ENCODE measurements around the gene SLC5A10.
A peak's percentile ranks its signal among the peaks of the same experiment; 100 is the strongest.
"Not testable (repeated sequence)": the region's sequence is repeated elsewhere in the genome, so short reads cannot be mapped to it uniquely, and the experiment has no call there.

Gene SLC5A10

DNA sequence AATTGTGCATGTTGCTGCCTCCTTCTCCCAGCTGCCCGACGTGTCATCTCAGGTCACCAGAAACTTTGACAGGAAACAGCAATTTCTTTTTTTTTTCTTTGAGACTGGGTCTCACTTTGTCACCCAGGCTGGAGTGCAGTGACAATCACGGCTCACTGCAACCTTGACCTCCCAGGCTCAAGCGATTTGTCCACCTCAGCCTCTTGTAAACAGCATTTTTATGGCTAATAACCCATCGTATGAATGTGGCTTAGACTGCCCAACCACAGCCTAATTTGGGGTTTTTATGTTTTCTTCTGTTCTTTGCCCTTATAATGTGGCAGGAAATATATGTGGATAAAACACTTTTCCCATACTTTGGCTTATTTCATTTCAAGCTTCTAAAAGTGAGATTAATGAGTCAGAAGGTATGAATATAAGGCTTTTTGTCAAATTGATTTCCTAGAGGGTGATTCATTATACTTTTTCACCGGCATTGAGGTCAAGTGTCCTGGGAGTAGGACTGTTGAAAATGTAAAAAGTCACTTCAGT lies 31.0 kb upstream of the SLC5A10 start:
- peaks cover 0 to 13% (median 5%) of the 10 kb centered on the region in 11 experiments; a peak in 7 of 22 replicates for H4K20me1 ChIP-seq
- peak overlapping the region in 6 of 11 experiments; percentile 4 to 51 (median 26); a peak in 8 of 22 replicates for H3K9ac ChIP-seq
- H3K36me3 ChIP-seq = peaks cover 31 to 63% (median 53%) of the 10 kb centered on the region in 11 experiments
- H3K27me3 ChIP-seq = no peaks in the 10 kb centered on the region
- H3K27ac ChIP-seq = peak overlapping the region in 7 of 11 experiments; percentile 8 to 51 (median 24); a peak in 8 of 22 replicates
- no peak for TF ChIP-seq Cebpa-rat (IDR thresholded peaks at IDR 0.05)
- H3K4me1 ChIP-seq = peaks cover 46 to 57% (median 53%) of the 10 kb centered on the region in 10 experiments
- peak overlapping the region; percentile 38 to 79 (median 69) for H3K4me2 ChIP-seq
- H3K9me3 ChIP-seq (replicated peaks in 1 of 11) = no peaks in the 10 kb centered on the region
- H3K4me3 ChIP-seq = no peak overlapping the region

DNA sequence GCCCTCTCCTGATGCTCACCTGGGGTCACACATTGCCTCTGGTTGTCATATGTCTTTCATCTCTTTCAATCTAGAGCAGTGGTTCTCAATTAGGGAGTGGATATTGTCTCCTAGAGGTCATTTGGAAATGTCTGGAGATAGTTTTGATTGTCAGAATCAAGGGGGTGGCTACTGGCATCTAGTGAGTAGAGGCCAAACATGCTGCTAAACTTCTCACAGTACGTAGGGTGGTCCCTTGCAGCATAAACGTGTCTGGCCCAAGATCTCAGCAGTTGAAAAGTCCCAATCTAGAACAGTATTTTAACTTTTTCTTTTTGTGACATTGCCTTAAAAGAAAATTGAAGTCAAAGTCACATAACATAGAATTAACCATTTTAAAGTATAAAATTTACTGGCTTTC lies 30.5 kb upstream of the SLC5A10 start:
- no peak for TF ChIP-seq Cebpa-rat (IDR thresholded peaks at IDR 0.05)
- no peak overlapping the region for H3K4me3 ChIP-seq
- peak overlapping the region; percentile 38 to 79 (median 69); a peak in 21 of 22 replicates for H3K4me2 ChIP-seq
- peak overlapping the region in 3 of 11 experiments; percentile 20 to 51 (median 33); a peak in 4 of 22 replicates for H3K9ac ChIP-seq
- H4K20me1 ChIP-seq = peaks cover 0 to 13% (median 5%) of the 10 kb centered on the region in 11 experiments; a peak in 7 of 22 replicates
- peaks cover 29 to 63% (median 53%) of the 10 kb centered on the region in 11 experiments for H3K36me3 ChIP-seq
- H3K4me1 ChIP-seq = peaks cover 48 to 60% (median 54%) of the 10 kb centered on the region in 10 experiments
- no peaks in the 10 kb centered on the region for H3K27me3 ChIP-seq
- H3K27ac ChIP-seq = peak overlapping the region in 6 of 11 experiments; percentile 8 to 29 (median 21); a peak in 7 of 22 replicates
- no peaks in the 10 kb centered on the region for H3K9me3 ChIP-seq (replicated peaks in 1 of 11)

DNA sequence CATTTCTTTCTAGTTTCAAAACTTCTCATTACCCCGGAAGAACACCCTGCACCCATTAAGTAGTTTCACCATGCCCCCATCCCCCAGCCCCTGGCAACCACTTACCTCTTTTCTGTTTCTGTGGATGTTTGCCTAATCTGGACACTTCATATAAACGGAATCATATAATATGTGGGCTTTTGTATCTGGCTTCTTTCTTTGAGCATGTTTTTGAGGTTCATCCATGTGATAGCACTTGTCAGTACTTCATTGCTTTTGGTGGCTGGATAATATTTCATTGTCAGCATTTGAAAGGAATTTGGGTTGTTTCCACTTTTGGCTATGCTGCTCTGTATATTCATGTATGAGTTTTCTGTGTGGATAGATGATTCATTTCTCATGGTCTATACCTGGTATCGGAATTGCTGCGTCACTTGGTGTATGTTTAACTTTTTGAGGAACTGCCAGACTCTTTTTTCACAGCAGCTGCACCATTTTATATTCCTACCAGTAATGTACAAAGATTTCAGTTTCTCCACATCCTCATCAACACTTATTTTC lies 30.0 kb upstream of the SLC5A10 start:
- H3K27me3 ChIP-seq = no peaks in the 10 kb centered on the region
- peaks cover 0 to 13% (median 5%) of the 10 kb centered on the region in 11 experiments; a peak in 7 of 22 replicates for H4K20me1 ChIP-seq
- no peak overlapping the region for H3K4me3 ChIP-seq
- peak overlapping the region in 5 of 11 experiments; percentile 8 to 29 (median 24); a peak in 5 of 22 replicates for H3K27ac ChIP-seq
- no peak for TF ChIP-seq Cebpa-rat (IDR thresholded peaks at IDR 0.05)
- H3K9ac ChIP-seq = peak overlapping the region in 1 of 11 experiments; percentile 33; a peak in 1 of 22 replicates
- H3K4me1 ChIP-seq = peaks cover 46 to 58% (median 52%) of the 10 kb centered on the region in 10 experiments
- peak overlapping the region; percentile 37 to 79 (median 69); a peak in 21 of 22 replicates for H3K4me2 ChIP-seq
- peaks cover 30 to 64% (median 53%) of the 10 kb centered on the region in 11 experiments for H3K36me3 ChIP-seq
- no peaks in the 10 kb centered on the region for H3K9me3 ChIP-seq (replicated peaks in 1 of 11)

DNA sequence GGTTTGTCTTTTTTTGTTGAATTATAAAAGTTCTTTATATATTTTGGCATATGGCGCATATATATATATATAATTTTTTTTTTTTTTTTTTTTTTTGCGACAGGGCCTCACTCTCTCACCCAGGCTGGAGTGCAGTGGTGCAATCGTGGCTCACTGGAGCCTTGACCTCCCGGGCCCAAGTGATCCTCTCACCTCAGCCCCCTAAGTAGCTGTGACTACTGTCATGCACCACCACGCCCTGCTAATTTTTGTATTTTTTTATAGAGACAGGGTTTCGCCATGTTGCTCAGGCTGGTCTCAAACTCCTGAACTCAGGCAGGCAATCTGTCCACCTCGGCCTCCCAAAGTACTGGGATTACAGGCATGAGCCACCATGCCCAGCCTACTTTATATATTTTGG lies 29.4 kb upstream of the SLC5A10 start:
- peaks cover 36 to 68% (median 56%) of the 10 kb centered on the region in 11 experiments for H3K36me3 ChIP-seq
- peak overlapping the region; percentile 15 to 79 (median 66); a peak in 14 of 22 replicates for H3K4me2 ChIP-seq
- not testable (repeated sequence) for H3K9me3 ChIP-seq (replicated peaks in 1 of 11); H3K27me3 ChIP-seq; H3K4me3 ChIP-seq; H3K9ac ChIP-seq
- peak overlapping the region in 2 of 11 experiments; percentile 24 to 27; a peak in 2 of 22 replicates for H3K27ac ChIP-seq
- H3K4me1 ChIP-seq = peaks cover 41 to 52% (median 46%) of the 10 kb centered on the region in 10 experiments
- peaks cover 0 to 13% (median 5%) of the 10 kb centered on the region in 11 experiments; a peak in 7 of 22 replicates for H4K20me1 ChIP-seq

DNA sequence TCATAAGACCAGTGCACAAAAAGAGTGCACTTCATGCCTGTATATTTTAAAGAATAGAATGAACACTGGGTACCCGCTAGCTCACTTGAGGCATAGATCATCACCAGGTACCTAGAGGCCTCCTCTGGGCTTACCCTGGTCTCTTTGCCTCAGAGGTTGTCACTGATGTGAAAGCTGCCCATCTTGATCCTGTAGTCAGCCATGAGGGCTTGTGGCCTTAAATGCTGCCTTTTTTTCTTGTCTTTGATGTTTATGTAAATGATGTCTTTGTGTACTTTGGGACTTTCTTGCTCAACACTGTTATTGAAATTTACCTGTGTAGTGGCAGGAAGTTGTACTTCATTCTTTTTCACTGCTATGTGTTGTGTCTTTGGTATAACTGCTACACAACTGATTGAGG lies 26.8 kb upstream of the SLC5A10 start:
- no peaks in the 10 kb centered on the region for H3K9me3 ChIP-seq (replicated peaks in 1 of 11)
- peaks cover 55 to 71% (median 66%) of the 10 kb centered on the region in 11 experiments for H3K36me3 ChIP-seq
- TF ChIP-seq Cebpa-rat (IDR thresholded peaks at IDR 0.05) = no peak
- no peak overlapping the region for H3K4me2 ChIP-seq
- H3K27me3 ChIP-seq = no peaks in the 10 kb centered on the region
- H4K20me1 ChIP-seq = peaks cover 0 to 5% (median 0%) of the 10 kb centered on the region in 11 experiments; a peak in 3 of 22 replicates
- no peak overlapping the region for H3K4me3 ChIP-seq
- H3K9ac ChIP-seq = no peak overlapping the region
- peaks cover 23 to 35% (median 30%) of the 10 kb centered on the region in 10 experiments for H3K4me1 ChIP-seq
- H3K27ac ChIP-seq = no peak overlapping the region

DNA sequence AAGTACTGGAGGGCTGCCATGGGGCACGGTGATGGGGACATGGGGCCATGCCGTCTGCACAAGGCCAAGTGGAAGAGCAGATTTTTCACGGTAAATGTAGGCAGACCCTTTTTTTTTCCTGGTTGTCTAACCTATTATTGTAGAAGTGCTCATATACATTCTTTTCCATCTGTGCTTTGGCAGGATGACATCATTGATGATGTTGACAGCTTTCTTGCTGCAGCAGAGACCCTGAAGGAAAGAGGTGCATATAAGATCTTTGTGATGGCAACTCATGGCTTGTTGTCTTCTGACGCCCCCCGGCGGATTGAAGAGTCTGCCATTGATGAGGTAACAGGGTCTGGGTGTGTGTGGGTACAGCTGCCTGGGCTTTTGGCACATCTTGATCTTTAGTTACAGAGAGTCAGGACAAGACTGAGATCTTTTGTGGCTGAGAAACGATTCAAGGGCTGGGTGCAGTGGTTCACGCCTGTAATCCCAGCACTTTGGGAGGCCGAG lies 23.3 kb upstream of the SLC5A10 start:
- H3K4me3 ChIP-seq = no peak overlapping the region
- H3K4me2 ChIP-seq = no peak overlapping the region
- H3K27ac ChIP-seq = no peak overlapping the region
- no peaks in the 10 kb centered on the region; a peak in 1 of 22 replicates for H4K20me1 ChIP-seq
- no peaks in the 10 kb centered on the region for H3K9me3 ChIP-seq (replicated peaks in 1 of 11)
- peaks cover 67 to 88% (median 77%) of the 10 kb centered on the region in 11 experiments for H3K36me3 ChIP-seq
- peaks cover 15 to 29% (median 24%) of the 10 kb centered on the region in 10 experiments for H3K4me1 ChIP-seq
- no peak for TF ChIP-seq Cebpa-rat (IDR thresholded peaks at IDR 0.05)
- H3K9ac ChIP-seq = no peak overlapping the region
- H3K27me3 ChIP-seq = no peaks in the 10 kb centered on the region

DNA sequence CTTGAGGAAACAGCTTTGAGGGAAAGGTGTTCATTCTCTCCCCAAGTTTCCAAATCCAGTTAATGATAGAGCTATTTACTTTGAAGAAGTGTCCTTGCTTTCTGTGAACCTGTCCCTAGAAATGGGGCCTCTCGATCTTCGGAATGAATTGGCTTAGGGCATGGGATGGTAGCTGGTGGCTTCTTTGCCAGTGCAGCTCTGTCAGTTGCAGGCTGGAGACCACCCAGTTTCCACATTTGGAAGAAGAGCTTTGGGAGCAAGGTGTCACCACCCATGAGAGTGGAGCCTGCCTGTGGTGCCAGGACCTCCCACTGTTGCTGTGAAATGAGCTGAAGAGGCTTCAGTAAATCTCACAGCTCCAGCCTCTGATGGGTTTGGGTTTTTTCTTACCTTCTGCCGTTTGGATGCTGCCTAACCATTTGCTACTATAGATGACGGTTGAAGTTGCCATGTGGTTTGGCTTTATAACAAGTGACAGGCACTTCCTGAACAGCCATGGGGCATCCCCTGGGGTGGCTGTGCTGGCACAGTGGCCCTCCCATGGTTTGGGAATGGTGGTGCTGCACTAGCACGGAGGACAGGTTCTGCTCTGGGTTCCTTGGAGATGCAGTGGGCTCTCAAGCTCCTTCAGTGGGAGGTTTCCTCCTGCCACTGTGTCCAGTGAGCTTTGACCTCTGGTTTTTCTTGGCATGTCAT lies 19.5 kb upstream of the SLC5A10 start:
- TF ChIP-seq Cebpa-rat (IDR thresholded peaks at IDR 0.05) = no peak
- Histone ChIP-seq H3K9ac (no peak overlapping the region), H4K20me1 (no peaks in the 10 kb centered on the region; a peak in 1 of 22 replicates)

DNA sequence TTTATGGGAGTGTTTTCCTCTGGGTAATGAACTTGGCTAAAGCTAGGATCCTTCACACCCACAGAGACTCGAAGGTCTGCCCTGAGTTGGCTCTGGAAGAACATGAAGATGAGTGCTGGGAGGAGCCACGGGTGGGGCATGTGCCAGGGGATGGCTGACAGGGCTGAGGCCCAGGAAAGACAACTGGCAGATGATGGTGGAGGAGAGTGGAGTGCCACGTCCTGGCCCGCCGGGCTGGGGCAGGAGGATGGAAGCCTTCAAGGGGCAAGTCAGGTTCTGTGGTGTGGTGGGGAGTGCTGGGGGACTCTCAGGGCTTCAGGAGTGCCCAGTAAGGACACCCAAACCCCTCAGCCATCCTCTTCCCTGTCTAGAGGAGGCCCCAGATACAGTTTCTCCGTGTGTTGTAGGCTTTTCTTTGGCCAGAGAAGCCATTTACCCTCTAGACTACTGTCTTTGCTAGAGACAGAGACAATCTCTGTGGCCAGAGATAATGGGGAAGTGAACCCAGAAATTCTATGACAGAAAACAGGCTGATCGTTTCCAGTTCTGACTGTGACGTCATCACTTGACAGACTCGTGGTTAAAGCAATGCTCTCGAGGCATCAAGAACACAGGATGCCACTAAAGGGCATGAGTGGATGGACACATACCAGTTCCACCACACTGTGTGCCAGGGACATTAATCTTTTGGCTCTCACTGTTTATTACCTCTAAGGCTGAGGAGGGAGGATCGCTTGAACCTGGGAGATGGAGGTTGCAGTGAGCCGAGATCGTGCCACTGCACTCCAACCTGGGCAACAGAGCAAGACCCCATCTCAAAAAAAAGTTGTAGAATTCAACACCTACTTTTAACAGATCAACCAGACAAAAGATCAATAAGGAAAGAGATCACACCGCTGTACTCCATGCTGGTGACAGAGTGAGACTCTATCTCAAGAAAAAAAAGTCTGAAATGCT lies 18.6 kb upstream of the SLC5A10 start:
- Histone ChIP-seq H3K4me3 (no peak overlapping the region), H3K27me3 (no peaks in the 10 kb centered on the region), H3K9ac (no peak overlapping the region), H3K27ac (0 out of 22 replicates have a peak overlapping the region, but pooled peaks of 1 of the 11 experiments have one; percentile 2), H3K4me1 (peaks cover 15 to 20% (median 19%) of the 10 kb centered on the region in 10 experiments), H3K9me3 (replicated peaks in 1 of 11) (no peaks in the 10 kb centered on the region), H3K4me2 (peak overlapping the region; percentile 47 to 79 (median 63); a peak in 21 of 22 replicates), H3K36me3 (peaks cover 30 to 42% (median 36%) of the 10 kb centered on the region in 11 experiments), H4K20me1 (no peaks in the 10 kb centered on the region; a peak in 1 of 22 replicates)
- no peak for TF ChIP-seq Cebpa-rat (IDR thresholded peaks at IDR 0.05)

More for the DNA sequence above, 19.5 kb upstream of the SLC5A10 start:
- Histone ChIP-seq H3K4me3 (no peak overlapping the region), H3K27me3 (no peaks in the 10 kb centered on the region), H3K4me2 (peak overlapping the region; percentile 47 to 79 (median 63); a peak in 21 of 22 replicates), H3K27ac (no peak overlapping the region), H3K9me3 (replicated peaks in 1 of 11) (no peaks in the 10 kb centered on the region), H3K4me1 (peaks cover 15 to 20% (median 19%) of the 10 kb centered on the region in 10 experiments), H3K36me3 (peaks cover 37 to 49% (median 45%) of the 10 kb centered on the region in 11 experiments)

All from BLaER1 treated with 17β-estradiol and CSF1 and Interleukin-3, amounts not matched to agents 10 nM and 100 nM (cell line).